Measurements from ENCODE around the gene ADGRG4.

ADGRG4 gene

GRCh38 chrX:136457303-136457917 is 156.6 kb downstream of the ADGRG4 start:
- Histone ChIP-seq H3K27me3 (ENCODE audit: insufficient read depth, insufficient read length) (no peaks in the 10 kb centered on the region), H3K9ac (ENCODE audit: insufficient read length, low read depth) (no peak overlapping the region), H3K9me3 (ENCODE audit: insufficient read depth, low read length) (no peaks in the 10 kb centered on the region), H3K36me3 (ENCODE audit: insufficient read depth, insufficient read length, low read length) (no peaks in the 10 kb centered on the region), H3K4me1 (ENCODE audit: insufficient read depth, insufficient read length) (no peaks in the 10 kb centered on the region), H3K4me3 (ENCODE audit: insufficient read length, low read depth) (no peak overlapping the region)
- TF ChIP-seq SUZ12 (IDR thresholded peaks at IDR 0.05; ENCODE audit: extremely low read depth, insufficient read depth, insufficient read length) (no peak), ZNF274 (IDR thresholded peaks at IDR 0.05; ENCODE audit: low read depth, low read length) (no peak), YY1 (IDR thresholded peaks at IDR 0.05; ENCODE audit: insufficient read depth, insufficient read length) (no peak)
- DNase-seq (ENCODE audit: low read depth, low spot score) = no peak

GRCh38 chrX:136464589-136464988 is 163.8 kb downstream of the ADGRG4 start:
- Histone ChIP-seq H3K4me3 (ENCODE audit: insufficient read length, low read depth) (no peak overlapping the region), H3K4me1 (ENCODE audit: insufficient read depth, insufficient read length) (no peaks in the 10 kb centered on the region), H3K36me3 (ENCODE audit: insufficient read depth, insufficient read length, low read length) (no peaks in the 10 kb centered on the region), H3K9ac (ENCODE audit: insufficient read length, low read depth) (no peak overlapping the region), H3K27me3 (ENCODE audit: insufficient read depth, insufficient read length) (no peaks in the 10 kb centered on the region), H3K9me3 (ENCODE audit: insufficient read depth, low read length) (no peaks in the 10 kb centered on the region)
- no peak for DNase-seq (ENCODE audit: low read depth, low spot score)
- TF ChIP-seq ZNF274 (IDR thresholded peaks at IDR 0.05; ENCODE audit: low read depth, low read length) (no peak), YY1 (IDR thresholded peaks at IDR 0.05; ENCODE audit: insufficient read depth, insufficient read length) (no peak), SUZ12 (IDR thresholded peaks at IDR 0.05; ENCODE audit: extremely low read depth, insufficient read depth, insufficient read length) (no peak)
